Gastroesophageal sphincter (tissue), 3 donors: ENCODE results near the gene CERS3.

Source experiments
- CTCF ChIP-seq, 4 experiments: fragments of 200-600 bp in 2 of 4; fragments of 450-650 bp in 2 of 4; sonication (generic) in 1 of 4; IDR thresholded peaks; one replicate each; pipeline ENCODE4 v1.5.1; 2017 to 2019; ENCODE audit warnings: antibody characterized with exemption in 4 of 4, mild to moderate bottlenecking in 2 of 4, moderate library complexity in 2 of 4
- EP300 ChIP-seq: sonication (generic); formaldehyde crosslinking; IDR thresholded peaks from one replicate; pipeline ENCODE4 v1.6.1; 2017; ENCODE audit warnings: antibody characterized with exemption, mild to moderate bottlenecking
- POLR2A ChIP-seq, 2 donors: fragments of 450-650 bp; IDR thresholded peaks; one replicate each; pipeline ENCODE4 v1.6.1; 2017; ENCODE audit warnings: antibody characterized with exemption in 2 of 2, mild to moderate bottlenecking in 2 of 2, moderate library complexity in 1 of 2

DNA sequence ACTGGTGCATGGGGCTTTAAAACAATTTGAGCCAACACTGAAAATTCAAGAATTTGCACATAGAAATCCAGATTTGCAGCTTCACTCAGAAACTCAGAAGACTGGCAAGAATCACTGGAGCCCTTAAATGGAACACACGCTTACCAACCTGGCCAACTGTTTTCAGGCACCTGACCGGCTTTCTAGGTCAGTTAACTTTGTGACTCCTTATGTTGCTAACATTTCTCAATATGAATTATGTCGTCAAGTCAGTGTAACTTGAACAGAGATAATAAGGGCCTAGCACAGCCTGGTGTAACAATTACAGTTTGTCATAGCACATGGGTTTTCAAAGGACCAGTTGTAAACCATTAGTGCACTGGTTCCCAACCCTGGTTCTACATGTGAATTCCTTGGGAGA is 6.8 kb downstream of the CERS3 start:
- no peak for TF ChIP-seq POLR2A (IDR thresholded peaks at IDR 0.05)
- no peak for TF ChIP-seq CTCF (IDR thresholded peaks at IDR 0.05)
- no peak for TF ChIP-seq EP300
